GM21447 (cell line): ENCODE data around the gene IL10RB.
"Not testable (repeated sequence)": the region's sequence is repeated elsewhere in the genome, so short reads cannot be mapped to it uniquely, and the experiment has no call there.

Source experiments
- ATAC-seq: cut with Tn5 transposase; IDR thresholded peaks from one replicate; pipeline ENCODE4 v1.9.1; 2021; ENCODE audit not compliant: unreplicated experiment

Gene IL10RB

DNA sequence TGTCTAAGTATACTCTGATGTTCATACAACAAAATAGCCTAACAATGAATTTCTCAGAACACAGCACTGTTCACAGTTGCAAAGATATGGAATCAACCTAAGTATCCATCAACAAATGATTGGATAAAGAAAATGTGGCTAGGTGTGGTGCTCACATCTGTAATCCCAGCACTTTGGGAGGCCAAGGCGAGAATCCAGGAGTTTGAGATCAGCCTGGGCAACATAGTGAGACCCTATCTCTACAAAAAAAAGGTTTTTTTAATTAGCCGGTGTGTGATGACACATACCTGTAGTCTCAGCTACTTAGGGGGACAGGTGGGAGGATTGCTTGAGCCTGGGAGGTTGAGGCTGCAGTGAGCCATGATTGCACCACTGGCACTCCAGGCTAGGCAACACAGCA lies 25.8 kb upstream of the IL10RB start:
- ATAC-seq: no peak

DNA sequence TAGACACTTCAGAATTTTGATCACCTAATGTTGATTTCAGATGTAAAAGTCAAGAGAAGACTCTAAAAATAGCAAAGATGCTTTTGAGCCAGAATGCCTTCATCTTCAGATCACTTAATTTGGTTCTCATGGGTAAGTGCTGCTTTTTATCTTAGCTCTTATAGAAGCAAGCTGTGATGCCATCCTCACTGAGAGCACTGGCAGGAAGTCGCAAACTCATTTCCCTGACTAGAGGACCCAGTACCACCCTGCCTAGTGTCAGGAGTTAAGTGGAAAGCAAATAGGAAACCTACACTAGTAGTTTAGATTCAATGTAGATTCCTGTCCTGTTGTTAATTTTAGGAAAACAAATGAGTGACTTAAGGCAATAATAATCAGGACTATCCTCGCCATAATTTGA lies 24.3 kb upstream of the IL10RB start:
- ATAC-seq: no peak

GRCh38 chr21:33242846-33243245 lies 23.3 kb upstream of the IL10RB start:
- ATAC-seq: not testable (repeated sequence)

- ATAC-seq: no peak
Observed at GRCh38 chr21:33244082-33244778, 21.9 kb upstream of the IL10RB start.

DNA sequence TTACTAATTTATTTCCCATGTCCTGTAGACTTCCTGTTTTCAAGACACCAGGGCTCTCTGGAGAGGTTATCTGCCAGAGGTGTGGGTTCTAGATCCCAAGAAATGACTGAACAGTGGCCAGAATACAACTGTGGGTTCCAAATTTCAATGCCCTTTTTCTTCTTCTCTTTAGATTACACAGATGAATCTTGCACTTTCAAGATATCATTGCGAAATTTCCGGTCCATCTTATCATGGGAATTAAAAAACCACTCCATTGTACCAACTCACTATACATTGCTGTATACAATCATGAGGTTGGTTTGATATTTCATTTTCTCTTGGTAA lies 21.4 kb upstream of the IL10RB start:
- no peak for ATAC-seq

GRCh38 chr21:33245289-33245918 lies 20.8 kb upstream of the IL10RB start:
- no peak for ATAC-seq

DNA sequence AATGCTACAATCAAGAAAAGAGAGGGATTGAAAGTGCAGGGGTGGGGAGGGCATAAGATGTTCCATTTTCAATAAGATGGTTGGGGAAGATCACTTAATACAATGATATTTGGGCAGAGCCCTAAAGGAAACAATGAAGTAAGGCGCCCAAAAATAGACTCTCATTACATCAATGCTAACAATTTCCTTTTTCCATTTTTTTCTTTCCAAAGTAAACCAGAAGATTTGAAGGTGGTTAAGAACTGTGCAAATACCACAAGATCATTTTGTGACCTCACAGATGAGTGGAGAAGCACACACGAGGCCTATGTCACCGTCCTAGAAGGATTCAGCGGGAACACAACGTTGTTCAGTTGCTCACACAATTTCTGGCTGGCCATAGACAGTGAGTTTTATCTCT lies 19.7 kb upstream of the IL10RB start:
- no peak for ATAC-seq

DNA sequence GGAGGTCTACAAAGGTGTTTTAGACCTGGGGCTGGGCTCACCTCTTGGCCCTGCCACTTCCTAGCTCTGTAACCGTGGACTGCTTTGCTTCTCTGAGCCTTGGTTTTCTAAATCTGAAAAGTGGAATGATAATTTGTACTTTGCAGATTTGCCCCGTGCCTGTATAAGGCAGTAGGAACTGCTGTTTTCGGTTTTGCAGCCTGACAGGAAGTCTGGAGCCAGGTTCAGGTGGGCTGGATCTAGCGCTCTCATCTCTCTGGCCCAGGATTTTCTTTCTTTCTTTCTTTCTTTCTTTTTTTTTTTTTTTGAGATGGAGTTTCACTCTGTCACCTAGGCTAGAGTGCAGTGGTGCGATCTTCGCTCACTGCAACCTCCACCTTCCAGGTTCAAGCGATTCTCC lies 19.2 kb upstream of the IL10RB start:
- ATAC-seq: no peak

DNA sequence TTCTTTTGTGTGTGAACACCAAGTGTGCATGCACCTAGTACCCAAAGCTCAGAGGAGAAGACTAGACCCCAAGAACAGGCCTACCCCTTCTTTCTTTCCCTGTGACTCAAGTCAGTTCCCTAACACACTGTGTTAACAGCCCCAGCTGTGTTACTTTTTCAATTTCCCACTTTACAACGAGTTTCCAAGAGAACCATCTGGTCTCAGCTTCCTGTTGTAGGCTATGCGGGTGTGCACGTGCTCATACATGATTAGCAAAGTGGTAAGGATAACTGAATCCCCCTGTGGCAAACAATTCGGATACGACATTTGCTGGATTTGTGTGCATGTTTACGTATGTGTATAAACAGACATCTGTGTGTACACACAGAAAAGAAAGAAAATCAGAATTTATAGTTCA lies 18.6 kb upstream of the IL10RB start:
- ATAC-seq: no peak

DNA sequence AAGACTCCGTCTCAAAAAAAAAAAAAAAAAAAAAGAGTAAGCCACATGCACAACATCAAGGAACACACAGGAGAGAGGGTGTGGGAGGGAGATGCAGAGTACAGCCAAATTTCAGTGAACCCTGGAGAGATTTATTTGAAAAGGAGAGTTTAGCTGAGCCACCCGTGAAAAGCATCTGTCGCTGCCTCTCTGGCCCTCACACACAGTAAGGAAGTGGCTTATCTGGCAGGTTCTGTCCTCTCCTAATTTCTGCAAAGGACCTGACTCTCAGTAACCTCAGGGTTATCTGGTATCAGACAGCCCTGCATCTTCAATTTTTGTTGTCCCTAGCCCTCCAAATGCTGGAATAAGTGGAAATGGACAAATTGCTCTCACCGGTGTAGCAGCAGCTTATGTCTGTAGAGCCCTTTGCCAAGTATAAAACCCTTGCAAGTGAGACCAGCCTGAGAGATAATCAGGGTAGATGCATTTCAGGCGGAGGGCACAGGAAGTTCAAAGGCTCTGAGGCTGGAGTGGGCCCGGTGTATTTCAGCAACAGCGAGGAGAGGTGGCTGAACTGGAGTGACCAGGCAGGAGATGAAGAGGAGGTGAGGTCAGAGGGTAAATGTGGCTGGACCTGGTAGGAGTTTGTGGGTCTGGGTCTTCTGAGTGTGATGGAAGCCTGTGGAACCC lies 16.7 kb upstream of the IL10RB start:
- no peak for ATAC-seq

DNA sequence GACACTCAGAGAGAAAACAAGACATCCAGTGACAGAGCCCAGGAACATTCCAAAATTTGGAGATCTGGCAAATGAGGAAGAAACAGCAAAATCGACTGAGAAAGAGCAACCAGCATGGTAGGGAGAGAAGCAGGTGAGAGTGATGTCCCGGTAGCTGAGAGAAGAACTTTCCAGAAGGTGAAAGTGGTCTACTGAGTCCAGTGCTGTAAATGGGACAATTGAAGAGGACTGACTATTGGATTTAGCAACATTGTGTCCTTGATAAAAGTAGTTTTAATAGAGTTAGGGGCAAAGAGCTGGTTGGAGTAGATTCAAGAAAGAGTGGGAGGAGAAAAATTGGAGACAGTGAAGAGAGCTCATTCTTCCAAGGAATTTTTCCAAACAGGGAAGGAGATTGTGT lies 15.0 kb upstream of the IL10RB start:
- no peak for ATAC-seq

GRCh38 chr21:33253382-33253781 lies 12.8 kb upstream of the IL10RB start:
- ATAC-seq: not testable (repeated sequence)

DNA sequence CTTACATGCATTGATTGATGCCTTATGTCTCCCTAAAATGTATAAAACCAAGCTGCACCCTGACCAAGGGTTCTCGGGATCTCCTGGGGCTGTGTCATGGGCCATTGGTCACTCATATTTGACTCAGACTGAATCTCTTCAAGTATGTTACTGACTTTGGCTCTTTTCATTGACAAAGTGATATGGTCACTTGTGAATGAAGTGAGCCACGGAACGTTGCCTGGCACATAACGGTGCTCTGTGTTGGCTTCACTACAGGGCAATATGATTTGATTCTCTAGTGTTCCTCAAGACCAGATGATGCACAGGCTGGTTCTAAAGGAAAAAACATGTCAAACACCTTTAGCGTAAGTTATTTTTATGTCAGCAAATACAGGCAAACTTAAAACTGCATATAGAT lies 11.4 kb upstream of the IL10RB start:
- ATAC-seq: no peak

DNA sequence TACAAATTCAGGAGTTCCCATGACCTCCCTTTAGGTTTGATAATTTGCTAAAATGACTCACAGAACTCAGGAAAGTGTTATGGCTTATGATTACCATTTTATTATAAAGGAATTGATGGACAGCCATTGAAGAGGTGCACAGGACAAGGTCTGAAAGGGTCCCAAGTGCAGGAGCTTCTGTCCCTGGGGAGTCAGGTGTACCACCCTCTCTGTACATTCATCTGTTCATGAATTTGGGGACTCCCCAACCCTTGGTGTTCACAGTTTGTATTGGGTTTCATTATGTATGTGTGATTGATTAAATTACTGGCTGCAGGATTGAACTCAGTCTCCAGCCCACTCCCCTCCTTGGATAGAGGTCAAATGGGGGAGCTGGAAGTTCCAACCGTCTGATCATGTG lies 10.8 kb upstream of the IL10RB start:
- ATAC-seq: no peak

- no peak for ATAC-seq
Observed at GRCh38 chr21:33256019-33256418, 10.1 kb upstream of the IL10RB start.

DNA sequence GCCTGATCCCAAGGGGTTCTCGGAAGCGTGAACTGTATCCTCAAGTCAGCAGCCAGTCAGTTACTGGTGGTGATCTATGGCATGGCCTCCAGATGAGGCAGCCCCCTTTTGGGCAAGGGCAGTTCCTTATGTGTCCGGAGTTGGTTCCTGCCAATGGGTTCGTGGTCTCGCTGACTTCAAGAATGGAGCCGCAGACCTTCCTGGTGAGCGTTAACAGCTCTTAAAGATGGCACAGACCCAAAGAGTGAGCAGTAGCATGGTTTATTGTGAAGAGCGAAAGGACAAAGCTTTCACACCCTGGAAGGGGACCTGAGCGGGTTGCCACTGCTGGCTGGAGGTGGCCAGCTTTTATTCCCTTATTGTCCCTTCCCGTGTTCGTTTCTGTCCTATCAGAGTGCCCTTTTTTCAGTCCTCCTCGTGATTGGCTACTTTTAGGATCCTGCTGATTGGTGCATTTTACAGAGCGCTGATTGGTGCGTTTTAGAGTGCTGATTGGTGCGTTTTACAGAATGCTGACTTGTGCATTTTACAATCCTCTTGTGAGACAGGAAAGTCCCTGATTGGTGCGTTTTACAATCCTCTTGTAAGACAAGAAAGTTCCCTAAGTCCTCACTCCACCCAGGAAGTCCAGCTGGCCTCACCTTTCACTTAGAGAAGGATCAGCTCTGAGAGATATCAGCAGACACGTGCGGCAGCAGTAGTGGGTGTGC lies 8.9 kb upstream of the IL10RB start:
- ATAC-seq: no peak

DNA sequence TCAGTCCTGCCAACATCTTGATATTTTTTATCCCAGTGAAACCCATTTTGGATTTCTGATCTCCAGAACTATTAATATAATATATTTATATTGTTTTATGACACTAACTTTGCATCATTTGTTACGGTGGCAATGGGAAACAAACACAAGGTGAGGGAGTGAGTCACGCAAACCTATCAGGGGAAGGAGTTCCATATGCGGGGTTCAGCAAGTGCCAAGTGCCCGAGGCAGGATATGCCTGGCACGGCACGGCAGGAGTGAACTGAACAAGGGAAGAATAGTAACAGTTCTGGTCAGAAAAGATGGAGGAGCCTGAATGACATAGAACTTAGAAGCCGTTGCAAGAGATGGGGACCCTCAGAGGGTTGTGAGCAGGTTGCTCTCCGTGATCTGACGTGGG lies 7.7 kb upstream of the IL10RB start:
- ATAC-seq: no peak

GRCh38 chr21:33259428-33259827 lies 6.7 kb upstream of the IL10RB start:
- no peak for ATAC-seq

DNA sequence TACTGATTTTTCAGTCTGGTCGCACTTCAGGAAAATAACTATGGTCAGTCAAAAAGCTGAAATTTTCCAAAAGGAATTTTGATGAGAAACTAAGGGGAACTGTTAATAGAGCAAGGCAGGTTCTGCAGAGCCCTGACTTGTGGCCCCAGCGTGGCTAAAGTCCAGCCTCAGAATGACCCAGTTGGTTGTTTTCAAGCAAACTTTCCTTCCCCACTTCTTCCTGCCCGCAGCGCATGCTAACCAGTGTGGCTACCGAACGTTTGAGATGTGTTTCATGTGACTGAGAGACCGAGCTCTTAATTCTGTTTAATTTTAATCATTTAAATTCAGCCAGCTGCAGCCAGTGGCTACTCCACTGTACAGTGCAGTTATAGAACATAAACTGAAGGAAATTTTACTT lies 6.2 kb upstream of the IL10RB start:
- ATAC-seq: no peak

GRCh38 chr21:33261635-33262034 lies 4.5 kb upstream of the IL10RB start:
- ATAC-seq: no peak

DNA sequence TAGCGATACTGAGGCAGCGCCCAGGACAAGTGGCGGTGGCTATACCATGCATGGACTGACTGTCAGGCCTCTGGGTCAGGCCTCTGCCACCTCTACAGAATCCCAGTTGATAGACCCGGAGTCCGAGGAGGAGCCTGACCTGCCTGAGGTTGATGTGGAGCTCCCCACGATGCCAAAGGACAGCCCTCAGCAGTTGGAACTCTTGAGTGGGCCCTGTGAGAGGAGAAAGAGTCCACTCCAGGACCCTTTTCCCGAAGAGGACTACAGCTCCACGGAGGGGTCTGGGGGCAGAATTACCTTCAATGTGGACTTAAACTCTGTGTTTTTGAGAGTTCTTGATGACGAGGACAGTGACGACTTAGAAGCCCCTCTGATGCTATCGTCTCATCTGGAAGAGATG lies 3.2 kb upstream of the IL10RB start:
- no peak for ATAC-seq

GRCh38 chr21:33264561-33264960 lies 1.6 kb upstream of the IL10RB start:
- ATAC-seq: no peak
